Esophagus squamous epithelium (tissue), 5 donors: ENCODE results near the gene H6PD. TPM values are rescaled to one million over a fixed set of nuclear protein-coding genes. Genes with fewer than 3 reads are reported as not detected.

Source experiments
- DNase-seq: peaks from one replicate; lab custom pipeline; 2025; lab: John Stamatoyannopoulos, UW
- H3K27ac ChIP-seq, 4 donors: fragments of 200-600 bp; sonication (generic); one replicate each; pipeline ENCODE4 v1.5.1; 2016 to 2019; ENCODE audit warnings: mild to moderate bottlenecking in 1 of 4
- H3K27me3 ChIP-seq, 4 donors: fragments of 200-600 bp; sonication (generic); 1 replicate in 3 of 4; 2 replicates in 1 of 4; pipeline versions ENCODE4 v1.5.1 to v1.6.0; 2017 to 2021; ENCODE audit warnings: antibody characterized with exemption in 1 of 4
- H3K36me3 ChIP-seq, 3 donors: fragments of 200-600 bp; sonication (generic); one replicate each; pipeline ENCODE4 v1.5.1; 2016 to 2019
- H3K4me1 ChIP-seq, 3 donors: fragments of 200-600 bp; sonication (generic); one replicate each; pipeline ENCODE4 v1.5.1; 2017 to 2019
- H3K4me3 ChIP-seq, 4 donors: fragments of 200-600 bp; sonication (generic); 1 replicate in 3 of 4; 2 replicates in 1 of 4; pipeline ENCODE4 v1.5.1; 2016 to 2019; ENCODE audit warnings: mild to moderate bottlenecking in 2 of 4, moderate library complexity in 1 of 4
- H3K9me3 ChIP-seq, 3 donors: fragments of 200-600 bp; sonication (generic); one replicate each; pipeline ENCODE4 v1.5.1; 2016 to 2019
- POLR2A ChIP-seq, 4 donors: fragments of 450-650 bp; IDR thresholded peaks; one replicate each; pipeline ENCODE4 v1.6.1; 2017; ENCODE audit warnings: antibody characterized with exemption in 4 of 4, mild to moderate bottlenecking in 4 of 4, moderate library complexity in 3 of 4
- WGBS, 2 donors: methylation state at CpG; one replicate each; pipeline ENCODE4 v1.1.5; 2018; 5-methylcytosine and 5-hydroxymethylcytosine counted together
- intact Hi-C: fragments of 100-400 bp; cut with DNase I; formaldehyde crosslinking; loops from one replicate; pipeline ENCODE4 v1.15.0; 2022
- total RNA-seq, 4 donors: library from RNA; depleted of rRNA; stranded (reverse); fragments of >200 nt; gene quantifications; one replicate each; pipeline ENCODE4 v1.1.0, GENCODE V29; 2016
- TF ChIP-seq, protein P1 (sequence below), 6 experiments: fragments of 450-650 bp in 4 of 6; fragments of 200-600 bp in 2 of 6; sonication (generic) in 2 of 6; IDR thresholded peaks; one replicate each; pipeline ENCODE4 v1.5.1; 2016 to 2019; ENCODE audit warnings: antibody characterized with exemption in 6 of 6, mild to moderate bottlenecking in 4 of 6, moderate library complexity in 4 of 6
- donor health status: DM: yes; HTN: yes; CAD: no.

H6PD gene
- total RNA-seq, 4 donors from 2014 or later = 10.6 to 35.5 (median 18.7) TPM

DNA sequence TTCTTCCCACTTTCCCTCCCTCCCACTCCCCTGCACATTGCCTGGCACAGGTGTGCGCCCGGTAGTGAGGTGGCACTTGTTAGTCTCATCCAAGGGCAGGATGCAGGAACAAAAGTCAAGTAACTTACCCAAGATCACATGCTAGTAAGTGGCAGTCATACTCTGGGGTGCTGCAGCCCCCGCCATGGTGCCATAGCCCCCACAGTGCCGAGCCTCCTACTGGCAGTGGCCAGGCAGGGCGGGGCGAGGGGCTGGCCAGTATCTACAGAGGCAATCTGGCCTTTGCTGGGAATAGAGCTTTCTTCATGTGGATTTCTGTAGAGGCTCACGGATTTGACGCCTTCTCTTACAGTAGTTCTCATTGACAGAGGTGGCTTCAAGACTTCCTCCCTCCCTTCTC is 26.9 kb downstream of the H6PD start:
- Histone ChIP-seq H3K9me3 (no peaks in the 10 kb centered on the region), H3K36me3 (peaks cover 11 to 59% (median 17%) of the 10 kb centered on the region in 3 donors), H3K4me1 (peaks cover 0 to 9% (median 0%) of the 10 kb centered on the region in 3 donors), H3K27ac (no peak overlapping the region), H3K27me3 (no peaks in the 10 kb centered on the region), H3K4me3 (no peak overlapping the region)
- TF ChIP-seq, protein P1, sequence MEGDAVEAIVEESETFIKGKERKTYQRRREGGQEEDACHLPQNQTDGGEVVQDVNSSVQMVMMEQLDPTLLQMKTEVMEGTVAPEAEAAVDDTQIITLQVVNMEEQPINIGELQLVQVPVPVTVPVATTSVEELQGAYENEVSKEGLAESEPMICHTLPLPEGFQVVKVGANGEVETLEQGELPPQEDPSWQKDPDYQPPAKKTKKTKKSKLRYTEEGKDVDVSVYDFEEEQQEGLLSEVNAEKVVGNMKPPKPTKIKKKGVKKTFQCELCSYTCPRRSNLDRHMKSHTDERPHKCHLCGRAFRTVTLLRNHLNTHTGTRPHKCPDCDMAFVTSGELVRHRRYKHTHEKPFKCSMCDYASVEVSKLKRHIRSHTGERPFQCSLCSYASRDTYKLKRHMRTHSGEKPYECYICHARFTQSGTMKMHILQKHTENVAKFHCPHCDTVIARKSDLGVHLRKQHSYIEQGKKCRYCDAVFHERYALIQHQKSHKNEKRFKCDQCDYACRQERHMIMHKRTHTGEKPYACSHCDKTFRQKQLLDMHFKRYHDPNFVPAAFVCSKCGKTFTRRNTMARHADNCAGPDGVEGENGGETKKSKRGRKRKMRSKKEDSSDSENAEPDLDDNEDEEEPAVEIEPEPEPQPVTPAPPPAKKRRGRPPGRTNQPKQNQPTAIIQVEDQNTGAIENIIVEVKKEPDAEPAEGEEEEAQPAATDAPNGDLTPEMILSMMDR (IDR thresholded peaks at IDR 0.05) = no peak
- TF ChIP-seq POLR2A (IDR thresholded peaks at IDR 0.05) = no peak
- WGBS, 2 donors = 93 to 100% methylated on average over 5 to 7 of the region's 8 CpGs
- intact Hi-C loops = no loop called here
- DNase-seq = no peak

DNA sequence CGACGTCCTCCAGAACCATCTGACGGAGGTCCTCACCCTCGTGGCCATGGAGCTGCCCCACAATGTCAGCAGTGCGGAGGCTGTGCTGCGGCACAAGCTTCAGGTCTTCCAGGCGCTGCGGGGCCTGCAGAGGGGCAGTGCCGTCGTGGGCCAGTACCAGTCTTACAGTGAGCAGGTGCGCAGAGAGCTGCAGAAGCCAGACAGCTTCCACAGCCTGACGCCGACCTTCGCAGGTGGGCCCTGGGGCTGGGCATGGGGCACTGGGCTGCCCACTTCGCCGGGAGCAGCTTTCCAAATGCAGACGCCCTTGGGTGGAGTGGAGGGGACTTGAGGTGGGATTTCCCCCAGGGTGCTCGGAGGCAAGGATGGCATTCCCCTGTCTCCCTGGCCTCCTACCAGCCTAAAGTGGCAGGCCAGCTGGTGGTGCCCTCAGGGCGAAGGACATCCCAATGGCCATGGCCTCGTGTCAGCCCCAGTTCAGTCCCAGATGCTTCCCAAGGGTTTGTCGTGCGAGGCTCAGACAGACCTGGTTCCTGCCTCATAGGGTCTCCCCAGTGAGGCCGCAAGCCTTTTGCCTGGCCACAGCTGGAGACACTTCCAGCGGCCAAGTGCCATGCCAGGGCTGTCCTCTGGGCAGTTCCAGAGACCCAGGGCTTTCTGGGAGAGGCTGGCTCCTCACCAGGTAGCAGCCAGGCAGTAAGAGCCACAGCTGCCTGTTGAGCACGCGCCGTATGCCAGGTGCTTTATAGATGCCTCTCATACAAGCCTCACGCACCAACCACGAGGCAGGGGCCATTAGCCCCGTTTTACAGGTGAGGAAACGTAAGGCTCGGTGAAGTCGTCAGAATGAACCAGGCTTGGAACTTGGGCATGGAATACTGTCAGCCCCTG is 27.8 kb downstream of the H6PD start:
- Histone ChIP-seq H3K4me1 (peaks cover 0 to 17% (median 4%) of the 10 kb centered on the region in 3 donors), H3K9me3 (no peaks in the 10 kb centered on the region), H3K4me3 (no peak overlapping the region), H3K27me3 (no peaks in the 10 kb centered on the region), H3K27ac (no peak overlapping the region), H3K36me3 (peaks cover 11 to 64% (median 17%) of the 10 kb centered on the region in 3 donors)
- WGBS, 2 donors = 91 to 93% methylated on average over 8 to 13 of the region's 33 CpGs
- no peak for TF ChIP-seq POLR2A (IDR thresholded peaks at IDR 0.05)
- TF ChIP-seq, protein P1 (IDR thresholded peaks at IDR 0.05) = no peak
- DNase-seq = no peak
- intact Hi-C loops = no loop called here

DNA sequence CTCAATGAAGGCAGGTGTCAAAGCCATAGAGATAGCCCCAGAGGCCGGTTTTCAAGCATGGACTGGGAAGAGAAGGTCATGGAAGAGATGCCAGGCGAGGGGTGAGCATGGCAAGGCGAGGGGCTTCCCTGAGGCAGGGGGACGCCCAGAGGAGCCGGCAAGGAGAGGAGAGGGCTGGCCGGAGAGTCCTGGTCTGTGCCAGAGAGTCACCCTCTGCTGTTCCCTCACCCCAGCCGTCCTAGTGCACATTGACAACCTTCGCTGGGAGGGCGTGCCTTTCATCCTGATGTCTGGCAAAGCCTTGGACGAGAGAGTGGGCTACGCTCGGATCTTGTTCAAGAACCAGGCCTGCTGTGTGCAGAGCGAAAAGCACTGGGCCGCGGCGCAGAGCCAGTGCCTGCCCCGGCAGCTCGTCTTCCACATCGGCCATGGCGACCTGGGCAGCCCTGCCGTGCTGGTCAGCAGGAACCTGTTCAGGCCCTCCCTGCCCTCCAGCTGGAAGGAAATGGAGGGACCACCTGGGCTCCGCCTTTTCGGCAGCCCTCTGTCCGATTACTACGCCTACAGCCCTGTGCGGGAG is 28.8 kb downstream of the H6PD start:
- H3K27ac ChIP-seq = no peak overlapping the region
- WGBS, 2 donors = 80 to 86% methylated on average over 8 to 22 of the region's 26 CpGs
- H3K9me3 ChIP-seq = no peaks in the 10 kb centered on the region
- TF ChIP-seq POLR2A (IDR thresholded peaks at IDR 0.05) = no peak
- TF ChIP-seq, protein P1 (IDR thresholded peaks at IDR 0.05) = no peak
- H3K27me3 ChIP-seq = no peaks in the 10 kb centered on the region
- H3K36me3 ChIP-seq = peaks cover 11 to 67% (median 17%) of the 10 kb centered on the region in 3 donors
- H3K4me3 ChIP-seq = no peak overlapping the region
- no peak for DNase-seq
- peaks cover 0 to 19% (median 4%) of the 10 kb centered on the region in 3 donors for H3K4me1 ChIP-seq
- intact Hi-C loops = no loop called here

DNA sequence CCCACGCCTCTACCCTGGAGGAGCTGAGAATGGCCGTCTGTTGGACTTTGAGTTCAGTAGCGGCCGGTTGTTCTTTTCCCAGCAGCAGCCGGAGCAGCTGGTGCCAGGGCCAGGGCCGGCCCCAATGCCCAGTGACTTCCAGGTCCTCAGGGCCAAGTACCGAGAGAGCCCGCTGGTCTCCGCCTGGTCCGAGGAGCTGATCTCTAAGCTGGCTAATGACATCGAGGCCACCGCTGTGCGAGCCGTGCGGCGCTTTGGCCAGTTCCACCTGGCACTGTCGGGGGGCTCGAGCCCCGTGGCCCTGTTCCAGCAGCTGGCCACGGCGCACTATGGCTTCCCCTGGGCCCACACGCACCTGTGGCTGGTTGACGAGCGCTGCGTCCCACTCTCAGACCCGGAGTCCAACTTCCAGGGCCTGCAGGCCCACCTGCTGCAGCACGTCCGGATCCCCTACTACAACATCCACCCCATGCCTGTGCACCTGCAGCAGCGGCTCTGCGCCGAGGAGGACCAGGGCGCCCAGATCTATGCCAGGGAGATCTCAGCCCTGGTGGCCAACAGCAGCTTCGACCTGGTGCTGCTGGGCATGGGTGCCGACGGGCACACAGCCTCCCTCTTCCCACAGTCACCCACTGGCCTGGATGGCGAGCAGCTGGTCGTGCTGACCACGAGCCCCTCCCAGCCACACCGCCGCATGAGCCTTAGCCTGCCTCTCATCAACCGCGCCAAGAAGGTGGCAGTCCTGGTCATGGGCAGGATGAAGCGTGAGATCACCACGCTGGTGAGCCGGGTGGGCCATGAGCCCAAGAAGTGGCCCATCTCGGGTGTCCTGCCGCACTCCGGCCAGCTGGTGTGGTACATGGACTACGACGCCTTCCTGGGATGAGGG is 29.7 kb downstream of the H6PD start:
- no peaks in the 10 kb centered on the region for H3K27me3 ChIP-seq
- peaks cover 0 to 23% (median 4%) of the 10 kb centered on the region in 3 donors for H3K4me1 ChIP-seq
- no peak for DNase-seq
- TF ChIP-seq, protein P1 (IDR thresholded peaks at IDR 0.05) = no peak
- no peak for TF ChIP-seq POLR2A (IDR thresholded peaks at IDR 0.05)
- intact Hi-C loops = no loop called here
- no peak overlapping the region for H3K27ac ChIP-seq
- peaks cover 11 to 75% (median 17%) of the 10 kb centered on the region in 3 donors for H3K36me3 ChIP-seq
- H3K4me3 ChIP-seq = no peak overlapping the region
- 93 to 94% methylated on average over 6 to 16 of the region's 50 CpGs for WGBS, 2 donors
- no peaks in the 10 kb centered on the region for H3K9me3 ChIP-seq
